Myocyte (in vitro differentiated cells): ENCODE results near the gene TXK. TPM values are rescaled to one million over a fixed set of nuclear protein-coding genes. Genes with fewer than 3 reads are reported as not detected.

Source experiments
- DNase-seq: peaks from one replicate; pipeline ENCODE4 v3.0.0-alpha.2; 2012; ENCODE audit warnings: low read depth
- total RNA-seq: library from RNA; depleted of rRNA; stranded (reverse); fragments of >200 nt; gene quantifications from 2 replicates; pipeline ENCODE4 v1.2.3, GENCODE V29; 2014

TXK gene
- total RNA-seq, 1 donor from 2014 or later = 2.7 TPM

GRCh38 chr4:48051078-48051477 lies 83.0 kb downstream of the TXK start:
- no peak for DNase-seq

- DNase-seq = no peak
Measured at GRCh38 chr4:48049483-48049882, 84.6 kb downstream of the TXK start.

DNA sequence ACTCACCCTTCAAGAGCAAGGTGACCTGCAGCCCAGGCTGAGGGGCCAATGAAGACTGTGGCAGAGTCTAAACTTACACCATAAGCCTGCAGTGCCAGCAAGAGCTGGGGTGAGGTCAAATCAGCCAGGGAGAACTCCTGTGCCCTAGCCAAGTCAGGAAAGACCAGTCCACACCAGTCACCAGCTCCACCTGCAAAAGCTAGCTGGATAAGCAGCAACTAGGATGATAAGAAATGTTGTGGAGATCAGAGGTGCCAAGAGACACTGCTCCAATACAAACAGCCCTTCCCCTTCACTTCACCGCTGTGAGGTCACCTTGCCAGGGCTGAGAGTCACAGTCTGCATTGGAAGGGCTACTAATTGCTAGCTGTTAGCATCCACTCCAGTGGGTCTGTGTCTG lies 86.2 kb downstream of the TXK start:
- DNase-seq = no peak

- DNase-seq = no peak
Measured at GRCh38 chr4:48047421-48047844, 86.6 kb downstream of the TXK start.

DNA sequence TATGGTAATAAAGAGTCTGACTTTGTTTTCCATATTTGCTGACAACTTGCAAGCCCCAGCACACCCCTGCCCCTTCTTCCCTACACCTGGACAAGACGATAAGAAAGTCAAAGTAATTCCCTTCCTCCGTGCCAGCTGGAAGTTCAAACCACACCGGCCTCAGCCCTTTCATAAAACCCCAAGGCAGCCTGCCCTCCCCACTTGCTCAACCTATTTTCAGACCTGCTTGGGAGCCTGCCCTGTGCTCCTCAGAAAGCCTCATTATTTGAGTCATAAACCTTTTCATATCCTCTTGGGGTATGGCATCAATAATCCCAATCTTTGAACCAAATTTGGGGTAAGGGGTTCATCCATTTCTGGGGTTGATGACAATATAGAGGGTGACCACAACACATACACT lies 88.0 kb downstream of the TXK start:
- peak; percentile 38 for DNase-seq

GRCh38 chr4:48044298-48044697 lies 89.8 kb downstream of the TXK start:
- DNase-seq = no peak

- no peak for DNase-seq
Measured at GRCh38 chr4:48043504-48043903, 90.5 kb downstream of the TXK start.

DNA sequence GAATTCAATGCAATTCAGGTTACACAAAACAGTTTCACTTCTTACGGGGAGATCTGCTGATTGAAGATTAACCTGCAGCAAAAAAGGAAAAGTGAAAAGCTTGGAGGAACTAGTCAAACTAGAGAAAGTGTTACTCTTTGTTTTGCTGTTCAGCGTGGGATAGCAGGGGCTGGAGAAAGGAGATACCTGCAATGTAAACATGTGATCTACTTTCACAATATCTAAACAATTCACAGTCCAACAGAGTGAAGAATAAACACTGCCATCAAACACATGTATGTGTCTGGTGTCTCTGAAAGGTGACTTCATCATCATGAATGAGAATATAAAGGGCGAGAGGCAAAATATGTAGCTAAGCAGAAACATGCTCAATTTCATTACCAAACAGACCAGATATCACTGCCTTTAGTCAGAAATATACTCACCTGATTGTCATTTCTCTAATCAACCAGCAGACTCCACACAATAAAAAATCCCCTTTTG lies 91.0 kb downstream of the TXK start:
- no peak for DNase-seq

- no peak for DNase-seq
Measured at GRCh38 chr4:48041535-48042137, 92.4 kb downstream of the TXK start.

DNA sequence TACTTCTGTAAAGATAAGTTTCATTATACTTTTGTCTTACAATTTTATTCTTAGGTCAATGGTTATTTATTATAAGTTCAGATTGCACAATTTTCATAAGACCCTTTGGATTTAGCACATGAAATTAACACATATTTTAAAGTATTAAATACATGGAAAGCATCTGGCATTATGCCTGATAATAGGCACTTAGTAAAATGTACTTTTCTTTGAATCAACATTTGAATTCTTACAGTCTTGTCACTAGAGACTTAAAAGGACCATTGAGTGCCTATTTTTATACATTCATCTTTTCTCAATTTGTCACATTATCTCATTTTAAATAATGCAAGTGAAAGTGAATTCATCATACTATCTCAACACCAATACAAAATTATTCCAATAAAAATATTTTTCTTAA lies 94.5 kb downstream of the TXK start:
- no peak for DNase-seq

GRCh38 chr4:48038666-48039065 lies 95.4 kb downstream of the TXK start:
- no peak for DNase-seq

- DNase-seq = no peak
Measured at GRCh38 chr4:48037117-48037462, 97.0 kb downstream of the TXK start.

- DNase-seq = no peak
Measured at GRCh38 chr4:48035952-48036351, 98.1 kb downstream of the TXK start.

DNA sequence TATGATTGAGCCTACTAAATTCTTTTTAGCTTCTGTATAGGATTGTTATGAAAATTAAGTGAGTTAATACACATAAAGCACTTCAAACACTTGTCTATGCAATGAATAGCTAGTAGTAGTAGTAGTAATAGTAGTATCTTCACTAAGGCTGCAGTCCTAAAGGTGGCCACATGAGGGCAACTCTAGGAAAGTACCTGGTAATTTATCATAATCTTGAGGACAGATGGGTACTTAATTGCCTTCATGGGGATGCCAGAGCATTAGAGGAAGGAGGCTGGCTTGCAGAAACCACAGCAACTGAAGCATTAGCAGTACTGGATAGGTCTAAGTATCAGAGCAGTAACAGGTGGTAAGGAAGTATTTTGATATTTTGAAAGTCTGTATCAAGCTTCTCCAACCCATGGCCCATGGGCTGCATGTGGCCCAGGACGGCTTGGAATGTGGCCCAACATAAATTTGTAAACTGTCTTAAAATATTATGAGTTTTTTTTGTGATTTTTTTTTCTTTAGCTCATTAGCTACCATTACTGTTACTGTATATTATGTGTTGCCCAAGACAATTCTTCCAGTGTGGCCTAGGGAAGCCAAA lies 100.1 kb downstream of the TXK start:
- peak; percentile 41 for DNase-seq

DNA sequence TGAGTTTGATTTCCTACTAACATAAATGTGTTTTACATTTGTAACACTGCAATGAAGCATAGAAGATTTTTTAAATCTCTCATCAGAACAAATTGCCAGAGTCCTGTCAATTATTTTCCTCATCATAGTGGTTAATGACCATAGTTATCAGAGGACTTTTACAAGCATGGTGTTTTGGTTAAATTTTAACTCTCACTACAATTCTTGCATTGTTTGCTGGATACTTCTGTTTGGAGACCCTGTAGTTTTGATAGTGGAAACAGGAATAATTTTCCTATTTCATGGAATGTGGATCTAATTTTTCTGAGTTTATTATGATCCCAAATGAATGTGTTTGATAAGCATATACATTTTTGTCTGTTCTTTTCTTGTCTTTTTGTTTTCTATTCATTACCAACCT lies 100.6 kb downstream of the TXK start:
- DNase-seq = no peak

DNA sequence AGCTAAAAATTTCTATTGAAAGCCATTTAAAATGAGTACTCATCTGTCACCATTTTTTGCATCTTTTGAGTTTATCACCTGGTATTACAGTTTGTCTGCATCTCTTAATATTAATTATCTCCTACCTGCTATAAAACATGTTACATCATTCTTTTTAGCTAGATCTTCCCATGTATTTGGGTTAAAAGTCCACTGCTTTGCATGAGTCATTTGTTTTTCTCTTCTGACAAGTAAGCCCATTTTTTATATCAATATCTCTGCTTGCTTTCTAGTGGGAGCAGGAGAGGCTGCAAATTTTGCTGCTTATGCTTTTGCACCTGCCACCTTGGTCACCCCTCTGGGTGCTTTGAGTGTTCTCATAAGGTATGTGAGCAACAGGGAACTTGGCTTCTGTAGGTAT lies 101.3 kb downstream of the TXK start:
- no peak for DNase-seq

- peak; percentile 78 for DNase-seq
Measured at GRCh38 chr4:48031802-48032525, 102.1 kb downstream of the TXK start.

- no peak for DNase-seq
Measured at GRCh38 chr4:48030470-48030869, 103.6 kb downstream of the TXK start.

- DNase-seq = no peak
Measured at GRCh38 chr4:48028696-48029095, 105.4 kb downstream of the TXK start.

DNA sequence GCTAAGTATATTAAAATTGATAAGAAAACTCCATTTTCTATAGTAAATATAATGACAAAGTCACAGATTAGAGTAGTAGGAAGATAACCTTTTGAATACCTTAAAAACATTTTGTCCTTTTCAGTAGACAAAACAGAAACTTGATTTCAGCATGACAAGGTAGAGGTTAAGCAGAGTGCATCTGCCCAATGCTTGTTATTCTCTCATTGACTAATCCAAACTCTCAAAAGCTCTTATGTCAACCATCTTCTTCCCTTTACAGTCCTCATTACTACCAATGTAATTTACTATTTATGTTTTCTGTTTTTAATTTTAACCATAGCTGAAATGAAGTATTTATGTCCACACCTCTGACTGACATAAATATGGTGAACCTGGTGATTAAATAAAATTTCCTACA lies 106.4 kb downstream of the TXK start:
- no peak for DNase-seq

DNA sequence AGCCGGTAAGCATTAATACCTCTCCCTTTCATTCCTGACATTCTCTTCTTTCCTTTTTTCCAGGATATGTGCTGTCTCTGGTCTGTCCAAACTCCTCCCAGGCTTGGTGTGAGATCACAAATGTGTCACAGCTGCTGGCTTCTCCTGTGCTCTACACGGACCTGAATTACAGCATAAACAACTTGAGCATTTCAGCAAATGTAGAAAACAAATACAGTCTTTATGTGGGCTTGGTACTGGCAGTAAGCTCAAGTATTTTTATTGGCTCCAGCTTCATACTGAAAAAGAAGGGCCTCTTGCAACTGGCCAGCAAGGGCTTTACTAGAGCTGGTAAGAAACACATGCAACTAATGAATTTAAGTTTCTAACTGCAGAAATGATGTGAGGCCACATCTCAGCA lies 109.0 kb downstream of the TXK start:
- DNase-seq = no peak

- no peak for DNase-seq
Measured at GRCh38 chr4:48024522-48024921, 109.5 kb downstream of the TXK start.
